H9 (cell line): Measurements from ENCODE around the gene DYNC2H1. TPM values are rescaled to one million over a fixed set of nuclear protein-coding genes. Genes with fewer than 3 reads are reported as not detected.

Source experiments
- DNase-seq: peaks from one replicate; pipeline ENCODE4 v3.0.0-alpha.2; 2017
- H2AFZ ChIP-seq: one replicate; pipeline ENCODE4 v1.6.1; 2013; ENCODE audit warnings: mild to moderate bottlenecking, low read length, control low read depth, moderate library complexity
- H2AK5ac ChIP-seq: 2 replicates; pipeline ENCODE4 v1.6.1; 2013; ENCODE audit warnings: low read length, control low read depth, mixed read lengths; ENCODE audit not compliant: insufficient read length
- H2BK120ac ChIP-seq: one replicate; pipeline ENCODE4 v1.6.1; 2013; ENCODE audit warnings: low read depth, mild to moderate bottlenecking, low read length, control low read depth, inconsistent platforms; ENCODE audit not compliant: poor library complexity, severe bottlenecking
- H2BK12ac ChIP-seq: 2 replicates; pipeline ENCODE4 v1.6.1; 2013; ENCODE audit warnings: low read length, control low read depth, mixed read lengths, low read depth; ENCODE audit not compliant: insufficient read length
- H2BK15ac ChIP-seq: 2 replicates; pipeline ENCODE4 v1.6.1; 2013; ENCODE audit warnings: low read depth, low read length, control low read depth
- H2BK20ac ChIP-seq: one replicate; pipeline ENCODE4 v1.6.1; 2013; ENCODE audit warnings: low read depth, mild to moderate bottlenecking, low read length, control low read depth, inconsistent platforms; ENCODE audit not compliant: poor library complexity, severe bottlenecking
- H2BK5ac ChIP-seq: 2 replicates; pipeline ENCODE4 v1.6.1; 2013; ENCODE audit warnings: low read length, control low read depth, mixed read lengths; ENCODE audit not compliant: insufficient read length
- H3K14ac ChIP-seq: 2 replicates; pipeline ENCODE4 v1.6.1; 2013; ENCODE audit warnings: low read length, control low read depth; ENCODE audit not compliant: insufficient read depth
- H3K18ac ChIP-seq: 2 replicates; pipeline ENCODE4 v1.6.1; 2013; ENCODE audit warnings: low read depth, mild to moderate bottlenecking, mixed read lengths, low read length, control low read depth; ENCODE audit not compliant: insufficient read length
- H3K23ac ChIP-seq: 2 replicates; pipeline ENCODE4 v1.6.1; 2013; ENCODE audit warnings: low read length, control low read depth, mixed read lengths, low read depth; ENCODE audit not compliant: insufficient read length
- H3K23me2 ChIP-seq: 2 replicates; pipeline ENCODE4 v1.6.1; 2013; ENCODE audit warnings: low read depth, mild to moderate bottlenecking, mixed read lengths, low read length, control low read depth; ENCODE audit not compliant: insufficient read length, poor library complexity, severe bottlenecking
- H3K27ac ChIP-seq: 2 replicates; pipeline ENCODE4 v1.5.1; 2013; ENCODE audit warnings: low read length, control low read depth, mixed read lengths, low read depth; ENCODE audit not compliant: insufficient read length
- H3K27me3 ChIP-seq: 2 replicates; pipeline ENCODE4 v1.6.1; 2013; ENCODE audit warnings: low read length, control low read depth, inconsistent platforms; ENCODE audit not compliant: insufficient read depth
- H3K4ac ChIP-seq: 2 replicates; pipeline ENCODE4 v1.6.1; 2013; ENCODE audit warnings: low read depth, mild to moderate bottlenecking, control low read depth, inconsistent platforms, low read length, moderate library complexity
- H3K4me1 ChIP-seq: 2 replicates; pipeline ENCODE4 v1.6.1; 2013; ENCODE audit warnings: low read length, control low read depth, inconsistent platforms; ENCODE audit not compliant: insufficient read depth
- H3K4me2 ChIP-seq: 2 replicates; pipeline ENCODE4 v1.6.1; 2013; ENCODE audit warnings: low read length, control low read depth, mixed read lengths; ENCODE audit not compliant: insufficient read length, insufficient read depth
- H3K56ac ChIP-seq: 2 replicates; pipeline ENCODE4 v1.6.1; 2013; ENCODE audit warnings: low read depth, mild to moderate bottlenecking, mixed read lengths, low read length, control low read depth; ENCODE audit not compliant: insufficient read length
- H3K79me1 ChIP-seq: 2 replicates; pipeline ENCODE4 v1.6.1; 2013; ENCODE audit warnings: low read depth, mild to moderate bottlenecking, moderate library complexity, low read length, control low read depth, inconsistent platforms; ENCODE audit not compliant: insufficient read depth, poor library complexity, severe bottlenecking
- H3K79me2 ChIP-seq: 2 replicates; pipeline ENCODE4 v1.6.1; 2013; ENCODE audit warnings: low read length, control low read depth, inconsistent platforms; ENCODE audit not compliant: insufficient read depth
- H3K9ac ChIP-seq: 2 replicates; pipeline ENCODE4 v1.6.1; 2013; ENCODE audit warnings: low read length, control low read depth, mixed read lengths; ENCODE audit not compliant: insufficient read length; ENCODE audit errors: extremely low read depth
- H3K9me3 ChIP-seq: one replicate; pipeline ENCODE4 v1.6.1; 2013; ENCODE audit warnings: low read depth, low read length, inconsistent platforms; ENCODE audit not compliant: control insufficient read depth
- H3T11ph ChIP-seq: one replicate; pipeline ENCODE4 v1.6.1; 2013; ENCODE audit warnings: mild to moderate bottlenecking, low read length, control low read depth, inconsistent platforms
- H4K20me1 ChIP-seq: one replicate; pipeline ENCODE4 v1.6.1; 2013; ENCODE audit not compliant: control insufficient read depth, insufficient read length, insufficient read depth
- H4K5ac ChIP-seq: 2 replicates; pipeline ENCODE4 v1.6.1; 2013; ENCODE audit warnings: low read depth, mild to moderate bottlenecking, mixed read lengths, low read length, control low read depth; ENCODE audit not compliant: insufficient read length
- H4K8ac ChIP-seq: replicated peaks from 2 replicates; pipeline ENCODE4 v1.6.1; 2013; ENCODE audit warnings: low read length, control low read depth, mixed read lengths, low read depth; ENCODE audit not compliant: insufficient read length
- H4K91ac ChIP-seq: 2 replicates; pipeline ENCODE4 v1.6.1; 2013; ENCODE audit warnings: low read depth, mild to moderate bottlenecking, moderate library complexity, mixed read lengths, low read length, control low read depth; ENCODE audit not compliant: insufficient read length
- H3K27ac Mint-ChIP-seq, 3 experiments: 2 replicates in 2 of 3; 3 replicates in 1 of 3; pipeline ENCODE4 v1.8.0; 2020 to 2021; ENCODE audit warnings: mixed read lengths in 3 of 3, mild to moderate bottlenecking in 1 of 3, moderate library complexity in 1 of 3
- H3K27me3 Mint-ChIP-seq: 2 replicates; pipeline ENCODE4 v1.8.0; 2021; ENCODE audit warnings: low read depth, mild to moderate bottlenecking, moderate library complexity, mixed read lengths
- H3K36me3 Mint-ChIP-seq, 3 experiments: 2 replicates in 2 of 3; 3 replicates in 1 of 3; pipeline ENCODE4 v1.8.0; 2020 to 2021; ENCODE audit warnings: low read depth in 3 of 3, mixed read lengths in 3 of 3; ENCODE audit not compliant: insufficient read depth in 1 of 3
- H3K4me1 Mint-ChIP-seq, 2 experiments: 2 replicates each; pipeline ENCODE4 v1.8.0; 2020; ENCODE audit warnings: mixed read lengths in 2 of 2
- H3K4me3 Mint-ChIP-seq, 2 experiments: 2 replicates in 1 of 2; 3 replicates in 1 of 2; pipeline ENCODE4 v1.8.0; 2020 to 2021; ENCODE audit warnings: mild to moderate bottlenecking in 2 of 2, mixed read lengths in 2 of 2, moderate library complexity in 1 of 2
- H3K9me3 Mint-ChIP-seq, 2 experiments: 2 replicates in 1 of 2; 3 replicates in 1 of 2; pipeline ENCODE4 v1.8.0; 2020; ENCODE audit warnings: mild to moderate bottlenecking in 2 of 2, mixed read lengths in 2 of 2, moderate library complexity in 1 of 2
- WGBS: extraction: QIAGEN DNeasy Blood & Tissue Kit; methylation state at CpG from one replicate; pipeline ENCODE4 v1.1.7; 2013; ENCODE audit warnings: missing lambda C conversion rate, low lambda C conversion rate, mixed read lengths; ENCODE audit not compliant: insufficient read length; ENCODE audit errors: extremely low coverage; 5-methylcytosine and 5-hydroxymethylcytosine counted together
- total RNA-seq: library from RNA; stranded (reverse); gene quantifications from 2 replicates; pipeline ENCODE4 v1.2.1, GENCODE V29; 2021
- TF ChIP-seq, protein P1 (sequence below): fragments of 200-600 bp; sonication (generic); conservative IDR thresholded peaks from 3 replicates; pipeline ENCODE4 v1.8.0; 2021; ENCODE audit warnings: antibody characterized with exemption, mild to moderate bottlenecking

DYNC2H1 gene
- total RNA-seq, 1 experiment from 2014 or later: 13.2 TPM

- no peaks in the 10 kb centered on the region for H3K27me3 Mint-ChIP-seq
- no peak overlapping the region for H3K18ac ChIP-seq
- no peak overlapping the region for H2BK5ac ChIP-seq
- H3T11ph ChIP-seq: no peak overlapping the region
- H2AK5ac ChIP-seq: no peak overlapping the region
- H3K14ac ChIP-seq: no peak overlapping the region
- H3K23me2 ChIP-seq: no peaks in the 10 kb centered on the region
- peaks cover 7% of the 10 kb centered on the region; the same call in 1 of the 2 replicates for H3K4me1 ChIP-seq
- H3K27ac Mint-ChIP-seq: no peak overlapping the region
- DNase-seq: no peak
- H3K9me3 ChIP-seq: peaks cover 5% of the 10 kb centered on the region
- no peak overlapping the region for H4K5ac ChIP-seq
- H3K56ac ChIP-seq: no peak overlapping the region
- no peak overlapping the region for H2AFZ ChIP-seq
- no peaks in the 10 kb centered on the region for H3K27me3 ChIP-seq
- peaks cover 26 to 31% of the 10 kb centered on the region in 2 experiments for H3K4me1 Mint-ChIP-seq
- no peaks in the 10 kb centered on the region for H4K20me1 ChIP-seq
- H3K9me3 Mint-ChIP-seq: peaks cover 22 to 29% of the 10 kb centered on the region in 2 experiments
- no peaks in the 10 kb centered on the region for H3K79me2 ChIP-seq
- TF ChIP-seq, protein P1, sequence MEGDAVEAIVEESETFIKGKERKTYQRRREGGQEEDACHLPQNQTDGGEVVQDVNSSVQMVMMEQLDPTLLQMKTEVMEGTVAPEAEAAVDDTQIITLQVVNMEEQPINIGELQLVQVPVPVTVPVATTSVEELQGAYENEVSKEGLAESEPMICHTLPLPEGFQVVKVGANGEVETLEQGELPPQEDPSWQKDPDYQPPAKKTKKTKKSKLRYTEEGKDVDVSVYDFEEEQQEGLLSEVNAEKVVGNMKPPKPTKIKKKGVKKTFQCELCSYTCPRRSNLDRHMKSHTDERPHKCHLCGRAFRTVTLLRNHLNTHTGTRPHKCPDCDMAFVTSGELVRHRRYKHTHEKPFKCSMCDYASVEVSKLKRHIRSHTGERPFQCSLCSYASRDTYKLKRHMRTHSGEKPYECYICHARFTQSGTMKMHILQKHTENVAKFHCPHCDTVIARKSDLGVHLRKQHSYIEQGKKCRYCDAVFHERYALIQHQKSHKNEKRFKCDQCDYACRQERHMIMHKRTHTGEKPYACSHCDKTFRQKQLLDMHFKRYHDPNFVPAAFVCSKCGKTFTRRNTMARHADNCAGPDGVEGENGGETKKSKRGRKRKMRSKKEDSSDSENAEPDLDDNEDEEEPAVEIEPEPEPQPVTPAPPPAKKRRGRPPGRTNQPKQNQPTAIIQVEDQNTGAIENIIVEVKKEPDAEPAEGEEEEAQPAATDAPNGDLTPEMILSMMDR: no peak
- H3K79me1 ChIP-seq: no peaks in the 10 kb centered on the region
- H3K23ac ChIP-seq: no peak overlapping the region
- no peak overlapping the region for H2BK20ac ChIP-seq
- H4K8ac ChIP-seq: no peak overlapping the region
- no peak overlapping the region for H3K4me3 Mint-ChIP-seq
- H3K36me3 Mint-ChIP-seq: peaks cover 11 to 33% (median 11%) of the 10 kb centered on the region in 3 experiments
- H2BK15ac ChIP-seq: no peak overlapping the region
- no peak overlapping the region for H4K91ac ChIP-seq
- H3K27ac ChIP-seq: no peak overlapping the region
- no CpG with 5 or more reads among the region's 2 CpGs for WGBS
- no peak overlapping the region for H2BK12ac ChIP-seq
- H3K4me2 ChIP-seq: no peak overlapping the region
- no peak overlapping the region for H3K9ac ChIP-seq
- H2BK120ac ChIP-seq: no peak overlapping the region
- no peak overlapping the region for H3K4ac ChIP-seq
These were observed 379.4 kb downstream of the DYNC2H1 start for GRCh38 chr11:103488579-103488978.
